G401 (cell line): ENCODE data around the gene PTPRN2. TPM values are rescaled to one million over a fixed set of nuclear protein-coding genes. Genes with fewer than 3 reads are reported as not detected.
"Not testable (repeated sequence)": the region's sequence is repeated elsewhere in the genome, so short reads cannot be mapped to it uniquely, and the experiment has no call there.

ENCODE experiments used
- DNase-seq: peaks from one replicate; pipeline ENCODE4 v3.0.0-alpha.2; 2015; ENCODE audit warnings: low spot score
- in situ Hi-C: cut with HindIII; loops from 2 replicates; pipeline ENCODE4 v1.10.0; 2016; ENCODE audit warnings: low sequenced_read_pairs, mixed read lengths
- total RNA-seq: library from RNA; depleted of rRNA; stranded (reverse); fragments of >200 nt; shearing (Covaris generic); gene quantifications from 2 replicates; pipeline ENCODE4 v1.2.3, GENCODE V29; 2014

PTPRN2 gene
- total RNA-seq, 1 experiment from 2014 or later, result not detected

DNA sequence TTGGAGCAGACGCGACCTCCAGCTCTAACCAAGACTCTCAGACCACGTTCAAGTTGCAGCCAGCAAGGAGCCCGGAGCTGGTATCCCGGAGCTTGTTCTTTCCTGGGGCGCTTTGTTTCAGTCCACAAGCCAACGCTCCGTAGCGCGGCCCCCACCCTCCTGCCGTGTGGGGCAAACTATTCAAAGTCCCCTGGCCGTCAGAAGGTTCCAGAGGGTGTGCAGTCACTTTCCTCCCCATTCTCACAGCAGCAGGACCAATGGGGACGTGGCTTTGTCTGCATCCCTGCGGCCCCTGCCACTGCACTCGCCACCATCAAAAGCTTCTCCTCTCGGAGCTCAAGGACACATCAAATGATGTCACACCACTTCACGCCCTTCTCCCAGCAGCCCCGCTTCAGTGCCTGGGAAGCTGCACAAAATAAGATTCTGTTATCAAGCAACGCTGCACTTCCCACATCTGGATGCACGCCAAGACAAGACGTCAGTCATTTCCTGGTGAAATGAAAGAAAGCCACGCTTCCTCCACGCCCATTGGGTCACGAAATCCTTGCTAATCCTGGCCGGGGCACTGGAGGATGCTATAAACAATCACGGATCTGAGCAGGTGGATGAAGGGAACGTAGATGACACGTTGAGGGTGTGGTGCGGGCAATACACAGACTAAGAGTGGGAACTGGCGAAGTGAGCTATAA lies 348.2 kb downstream of the PTPRN2 start:
- in situ Hi-C loops, result no loop called here
- peak; percentile 31 for DNase-seq

DNA sequence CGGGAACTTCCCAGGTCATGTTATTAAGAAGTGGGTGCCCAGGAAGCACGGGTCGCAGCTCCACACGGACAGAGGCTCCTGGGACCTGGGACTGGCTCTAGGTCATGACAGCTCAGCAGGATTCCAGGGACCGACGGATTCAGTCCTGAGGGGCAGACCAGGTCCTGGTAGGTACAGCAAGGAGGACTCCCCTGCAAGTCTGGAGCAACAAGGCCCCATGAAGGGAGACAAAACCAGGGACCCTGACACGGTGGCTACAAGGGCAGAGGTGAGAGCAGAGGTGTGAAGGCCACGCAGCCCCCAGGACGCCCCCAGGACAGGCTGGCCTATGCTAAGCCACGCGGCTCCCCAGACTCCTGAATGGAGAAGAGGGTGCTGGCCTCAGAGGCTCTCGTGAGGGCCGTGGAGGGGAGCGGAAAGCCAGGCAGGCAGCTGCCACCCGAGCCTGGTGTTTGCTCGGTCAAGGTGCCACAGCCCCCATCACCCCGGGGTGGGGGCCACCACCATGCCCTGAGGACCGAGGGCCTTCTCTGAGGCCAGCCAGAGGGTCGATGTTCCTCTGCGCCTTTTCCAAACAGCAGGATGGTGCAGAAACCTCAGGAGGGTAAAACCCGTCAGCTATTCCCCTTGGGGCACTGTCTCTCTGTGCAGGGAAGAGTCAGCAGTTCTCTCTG lies 348.9 kb downstream of the PTPRN2 start:
- DNase-seq, result no peak
- in situ Hi-C loops, result no loop called here

DNA sequence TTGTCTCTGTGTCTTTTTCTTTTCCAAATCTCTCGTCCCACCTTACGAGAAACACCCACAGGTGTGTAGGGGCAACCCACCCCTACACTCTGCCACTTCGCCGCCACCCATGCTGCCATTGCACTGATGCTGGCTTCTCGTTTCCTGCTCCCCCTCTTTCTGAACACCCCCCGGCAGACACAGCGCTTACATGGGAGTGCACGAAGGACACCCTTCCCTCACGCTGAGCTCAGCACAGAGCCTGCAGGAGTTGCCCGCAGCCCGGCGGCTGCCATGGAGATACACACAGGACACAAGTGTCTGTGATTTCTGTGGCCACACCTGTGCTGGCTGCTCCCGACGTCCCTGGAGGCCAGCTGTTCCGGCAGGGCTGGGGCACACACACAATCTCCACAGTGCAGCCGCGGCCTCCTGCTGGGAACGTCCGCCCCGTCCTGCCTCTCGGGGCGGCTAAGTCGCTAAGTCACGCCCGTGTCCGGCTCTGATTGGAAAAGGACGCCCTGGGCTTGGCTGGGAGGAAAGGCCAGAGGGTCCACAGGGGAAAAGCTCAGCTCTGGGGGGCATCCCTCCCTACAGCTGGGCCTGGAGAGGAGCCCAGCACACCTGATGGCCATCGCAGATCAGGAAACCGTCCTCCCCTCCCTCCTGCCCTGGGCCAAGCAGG lies 349.8 kb downstream of the PTPRN2 start:
- in situ Hi-C loops, result no loop called here
- DNase-seq, result no peak

DNA sequence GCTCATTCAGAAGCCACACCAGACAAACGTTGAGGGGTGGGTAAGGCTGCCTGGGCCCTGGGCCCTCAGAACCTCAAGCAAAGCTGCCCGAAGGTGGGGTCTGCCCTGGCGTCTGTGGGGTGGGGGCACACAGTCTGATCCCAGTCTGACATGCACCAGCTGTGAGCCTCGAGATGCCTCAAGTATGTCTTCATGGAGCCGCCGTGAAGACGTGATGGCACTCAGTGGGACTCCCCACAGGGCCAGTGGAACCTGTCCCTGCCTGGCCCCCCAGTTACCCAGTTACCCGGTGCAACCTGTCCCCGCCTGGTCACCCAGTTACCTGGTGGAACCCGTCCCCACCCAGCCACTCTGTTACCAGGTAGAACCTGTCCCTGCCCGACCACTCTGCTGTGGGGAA lies 351.2 kb downstream of the PTPRN2 start:
- no peak for DNase-seq
- in situ Hi-C loops, result no loop called here

DNA sequence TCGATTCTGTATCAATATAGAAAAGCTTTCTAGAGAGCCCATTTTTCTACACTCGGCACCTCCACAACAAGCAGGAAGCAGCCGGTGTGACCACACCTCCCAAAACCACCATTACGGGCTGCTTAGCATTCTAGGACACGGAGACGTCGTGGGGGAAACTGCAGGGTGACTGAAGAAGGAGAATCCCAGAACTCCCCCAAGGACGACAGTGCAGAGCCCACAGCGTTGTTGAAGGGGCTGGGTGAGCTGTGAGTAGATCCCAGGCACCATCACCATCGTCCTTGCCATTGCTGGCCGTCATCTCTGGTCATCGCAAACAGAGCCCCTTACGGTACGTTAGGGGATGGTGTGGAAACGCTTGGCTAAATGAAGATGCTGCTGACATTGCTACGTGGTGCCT lies 351.8 kb downstream of the PTPRN2 start:
- DNase-seq, result no peak
- in situ Hi-C loops, result no loop called here

DNA sequence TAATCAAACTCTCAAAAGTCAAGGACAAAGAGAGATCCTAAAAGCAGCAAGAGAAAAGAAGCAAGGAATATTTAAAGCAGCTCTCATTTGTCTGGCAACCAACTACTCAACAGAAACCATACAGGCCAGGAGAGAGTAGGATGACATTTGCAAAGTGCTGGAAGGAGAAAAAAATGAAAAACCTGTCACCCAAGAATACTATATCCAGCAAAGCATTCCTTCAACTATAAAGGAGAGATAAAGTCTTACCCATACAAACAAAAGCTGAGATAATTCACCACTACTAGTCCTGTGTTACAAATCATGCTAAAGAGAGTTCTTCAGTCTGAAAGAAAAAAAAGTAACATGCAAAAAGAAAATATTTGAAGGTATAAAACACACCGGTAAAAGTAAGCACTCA lies 357.7 kb downstream of the PTPRN2 start:
- in situ Hi-C loops, result no loop called here
- DNase-seq, result no peak

DNA sequence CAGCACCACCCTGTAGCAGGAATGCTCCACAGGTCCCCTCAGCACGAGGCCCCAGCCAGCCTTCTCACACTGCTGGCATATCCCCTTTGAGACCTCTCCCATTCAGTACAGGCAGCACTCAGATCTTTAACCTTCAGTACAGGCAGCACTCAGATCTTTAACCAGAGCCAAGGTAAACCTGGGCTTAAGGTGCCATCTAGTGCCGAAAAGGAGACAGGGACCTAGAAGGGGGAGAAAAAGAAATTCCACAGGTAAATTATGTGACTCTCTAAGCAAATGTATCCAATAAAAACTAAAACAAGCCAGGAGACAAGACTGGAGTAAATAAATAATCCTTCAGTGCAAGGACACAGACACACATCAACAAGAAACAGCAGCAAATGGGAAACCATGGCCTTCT lies 358.6 kb downstream of the PTPRN2 start:
- no peak for DNase-seq
- in situ Hi-C loops, result no loop called here

DNA sequence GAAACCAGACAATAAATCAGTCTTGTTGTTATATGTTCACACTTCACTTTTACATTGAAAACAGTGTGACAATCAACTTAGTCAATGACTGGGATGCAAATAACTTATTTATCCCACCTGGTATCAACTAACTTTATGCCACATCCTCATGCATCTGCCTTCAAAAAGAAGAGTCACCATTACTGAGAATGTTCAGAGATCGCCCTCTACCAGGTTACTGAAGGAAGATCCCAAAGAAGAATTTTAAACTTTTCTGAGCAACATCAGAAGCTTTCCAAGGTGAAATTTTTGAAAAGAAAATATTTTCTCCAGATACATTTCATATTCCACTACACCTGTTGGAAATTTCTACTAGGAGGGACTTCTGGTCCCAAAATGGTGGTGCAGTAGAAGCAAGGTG lies 359.5 kb downstream of the PTPRN2 start:
- DNase-seq, result no peak
- in situ Hi-C loops, result no loop called here

DNA sequence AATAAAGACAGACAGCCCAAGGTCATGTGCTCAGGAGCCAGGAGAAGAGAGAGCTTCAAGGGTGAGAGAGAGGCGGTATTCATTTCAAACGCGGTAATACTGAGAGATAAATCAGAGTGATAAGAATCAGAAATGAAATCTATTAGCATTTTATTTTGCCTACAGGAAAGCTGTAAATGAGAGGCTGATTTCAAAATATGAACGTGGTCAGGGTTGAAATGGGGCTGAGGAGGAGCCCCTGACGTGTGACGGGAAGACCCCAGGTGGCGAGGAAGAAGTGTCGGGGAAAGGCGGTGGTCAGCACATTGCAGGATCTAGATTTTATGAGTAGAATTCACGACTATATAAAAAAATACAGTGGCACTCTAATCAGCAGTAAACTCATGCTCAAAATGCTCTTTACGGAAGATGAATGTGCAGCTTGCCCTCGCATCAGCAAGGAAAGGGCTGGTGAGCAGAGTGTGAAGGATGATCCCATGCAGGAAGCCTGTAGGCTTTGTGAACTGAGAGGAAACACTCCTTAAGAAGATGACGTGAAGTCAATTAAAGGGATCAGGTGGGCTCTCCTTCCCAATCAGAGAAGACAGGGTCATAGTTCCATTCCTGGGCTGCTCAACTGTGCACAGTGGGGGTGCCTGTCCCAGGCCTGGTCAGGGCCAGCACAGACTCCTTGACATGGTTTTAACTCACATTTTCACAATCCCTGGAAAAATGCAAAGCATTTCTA lies 360.2 kb downstream of the PTPRN2 start:
- no peak for DNase-seq
- in situ Hi-C loops, result no loop called here

DNA sequence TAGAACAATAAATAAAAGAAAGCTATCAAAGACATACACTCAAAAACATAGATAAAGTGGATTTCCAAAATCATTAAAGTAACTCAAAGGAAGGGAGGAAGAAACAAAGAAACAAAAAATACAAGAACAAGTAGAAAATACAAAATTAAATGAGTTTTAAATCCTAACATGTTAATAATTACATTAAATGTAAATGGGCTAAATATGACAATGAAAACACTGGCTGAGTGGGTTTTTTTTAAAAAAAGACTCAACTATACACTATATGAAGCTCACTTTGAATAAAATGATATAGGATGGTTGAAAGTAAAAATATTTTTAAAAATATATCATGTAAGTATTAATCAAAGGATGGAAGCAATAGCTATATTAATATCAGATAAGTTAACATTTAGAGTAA lies 371.4 kb downstream of the PTPRN2 start:
- DNase-seq, result no peak
- in situ Hi-C loops, result no loop called here

DNA sequence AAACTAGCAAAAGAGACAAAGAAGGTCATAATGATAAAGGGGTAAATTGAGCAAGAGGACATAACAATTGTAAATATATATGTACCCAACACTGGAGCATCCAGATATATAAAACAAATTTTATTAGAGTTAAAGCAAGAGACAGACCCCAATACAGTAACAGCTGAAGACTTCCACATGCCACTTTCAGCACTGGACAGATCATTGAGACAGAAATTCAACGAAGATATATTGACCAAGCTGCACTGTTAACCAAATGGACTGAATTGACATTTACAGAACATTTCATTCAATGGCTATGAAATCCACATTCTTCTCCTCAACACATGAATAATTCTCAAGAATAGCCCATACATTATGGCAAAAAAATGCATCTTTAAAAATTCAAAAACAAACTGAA lies 378.2 kb downstream of the PTPRN2 start:
- no peak for DNase-seq
- in situ Hi-C loops, result no loop called here

DNA sequence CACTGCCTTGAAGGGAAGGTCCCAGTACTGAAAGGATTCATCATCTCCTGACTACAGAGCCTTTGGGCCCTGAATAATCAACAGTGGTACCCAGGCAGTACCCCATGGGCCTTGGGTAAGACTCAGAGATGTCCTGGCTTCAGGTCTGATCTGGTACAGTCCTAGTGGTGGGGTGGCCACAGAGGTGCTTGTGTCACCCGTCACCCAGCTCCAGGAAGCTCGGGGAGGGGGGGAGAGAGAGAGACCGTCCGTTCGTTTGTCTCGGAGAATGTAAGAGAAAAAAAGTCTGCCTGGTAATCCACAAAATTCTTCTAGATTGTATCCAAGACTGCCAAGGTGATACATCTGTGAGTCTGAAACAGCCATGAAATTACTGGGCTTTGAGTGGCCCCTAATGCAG lies 381.3 kb downstream of the PTPRN2 start:
- DNase-seq, result no peak
- in situ Hi-C loops, result no loop called here

DNA sequence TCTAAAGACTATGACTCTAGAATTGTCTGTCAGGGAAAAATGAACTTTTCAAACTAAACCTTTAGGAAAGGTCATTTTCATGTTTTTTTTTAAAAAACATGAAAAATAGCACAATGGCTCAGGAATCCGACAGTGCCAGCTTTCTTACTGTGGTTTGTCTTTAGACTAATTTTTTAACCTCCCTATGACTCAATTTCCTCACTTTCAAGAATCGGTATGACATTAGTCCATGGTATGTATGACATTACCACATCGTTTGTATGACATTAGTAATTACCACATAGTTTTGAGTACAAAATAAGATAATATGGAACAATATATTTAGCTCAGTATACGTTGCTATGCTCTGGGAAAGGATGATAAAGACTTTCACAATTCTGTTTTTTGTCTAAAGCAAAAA lies 383.2 kb downstream of the PTPRN2 start:
- no peak for DNase-seq
- in situ Hi-C loops, result no loop called here

DNA sequence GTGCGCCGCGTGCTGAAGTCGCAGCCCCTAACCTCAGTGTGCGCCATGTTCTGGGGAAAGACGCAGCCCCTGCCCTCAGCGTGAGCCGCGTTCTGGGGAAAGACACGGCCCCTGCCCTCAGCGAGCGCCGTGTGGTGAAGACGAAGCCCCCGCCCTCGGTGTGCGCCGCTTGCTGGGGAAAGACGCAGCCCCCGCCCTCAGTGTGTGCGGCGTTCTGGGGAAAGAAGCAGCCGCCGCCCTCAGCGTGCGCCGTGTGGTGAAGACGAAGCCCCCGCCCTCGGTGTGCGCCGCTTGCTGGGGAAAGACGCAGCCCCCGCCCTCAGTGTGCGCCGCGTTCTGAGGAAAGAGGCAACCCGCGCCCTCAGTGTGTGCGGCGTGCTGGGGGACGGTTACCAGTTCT lies 383.7 kb downstream of the PTPRN2 start:
- DNase-seq, in situ Hi-C loops: not testable (repeated sequence)

DNA sequence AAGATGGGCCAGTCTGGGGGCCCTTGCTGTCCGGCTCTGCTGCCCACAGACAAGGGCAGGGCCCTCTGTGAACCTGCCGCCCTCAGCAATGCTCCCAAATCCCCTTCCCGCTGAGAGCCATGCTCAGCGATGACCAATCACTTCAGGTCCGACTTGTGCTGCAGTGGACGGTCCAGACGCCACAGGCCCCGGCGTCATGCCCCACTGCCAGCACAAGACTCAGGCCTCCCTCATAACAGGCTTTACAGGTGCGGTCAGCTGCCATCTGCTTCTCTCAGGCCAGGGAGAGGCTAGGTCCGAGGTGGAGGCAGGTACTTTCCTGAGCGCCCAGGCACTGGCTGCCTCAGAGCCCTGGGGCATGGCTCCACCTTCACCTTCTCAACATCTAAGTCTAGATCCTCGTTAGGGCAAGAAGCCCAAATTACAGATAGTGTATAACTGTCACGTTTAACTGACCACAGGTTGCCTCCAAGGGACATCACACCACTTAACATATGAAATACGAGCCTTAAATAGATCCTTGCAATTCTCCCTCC lies 393.2 kb downstream of the PTPRN2 start:
- in situ Hi-C loops, result no loop called here
- DNase-seq, result no peak

DNA sequence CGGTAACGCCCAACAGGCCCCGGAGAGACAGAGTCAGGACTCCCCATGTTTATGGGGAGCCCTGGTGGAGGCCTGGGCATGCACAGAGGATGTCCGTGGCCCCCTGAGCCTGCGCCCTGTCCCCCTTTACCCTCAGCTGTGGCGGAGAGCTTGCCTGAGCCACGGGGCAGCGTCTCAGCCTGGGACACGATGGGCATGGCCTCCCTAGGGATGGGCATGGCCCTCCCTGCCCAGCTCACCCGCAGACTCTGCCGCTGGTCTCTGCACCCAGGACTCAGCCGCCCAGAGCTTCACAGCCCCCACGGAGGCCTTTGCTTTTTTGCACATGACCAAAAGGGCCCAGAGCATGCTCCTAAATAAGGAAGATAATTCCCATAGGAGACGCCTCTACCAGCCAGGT lies 394.2 kb downstream of the PTPRN2 start:
- in situ Hi-C loops, result no loop called here
- no peak for DNase-seq

DNA sequence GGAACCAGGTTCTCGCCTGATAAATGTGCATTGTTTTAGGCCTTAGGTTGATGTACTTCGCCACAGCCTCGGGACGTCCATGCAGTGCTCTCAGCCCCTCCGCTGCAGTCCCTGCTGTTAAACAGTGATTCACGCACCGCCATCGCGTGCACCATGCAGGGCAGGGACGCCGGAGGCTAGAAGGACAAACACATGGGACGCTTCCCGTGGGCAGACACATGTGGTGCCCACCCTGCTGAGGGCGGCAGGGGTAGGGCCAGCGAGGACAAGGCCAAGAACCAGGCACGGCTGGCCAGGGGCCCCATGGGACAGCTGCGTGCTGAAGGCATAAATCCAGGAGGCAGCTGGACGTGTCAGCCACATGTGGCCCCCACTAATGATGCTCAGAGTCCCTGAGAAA lies 394.7 kb downstream of the PTPRN2 start:
- in situ Hi-C loops, result no loop called here

DNA sequence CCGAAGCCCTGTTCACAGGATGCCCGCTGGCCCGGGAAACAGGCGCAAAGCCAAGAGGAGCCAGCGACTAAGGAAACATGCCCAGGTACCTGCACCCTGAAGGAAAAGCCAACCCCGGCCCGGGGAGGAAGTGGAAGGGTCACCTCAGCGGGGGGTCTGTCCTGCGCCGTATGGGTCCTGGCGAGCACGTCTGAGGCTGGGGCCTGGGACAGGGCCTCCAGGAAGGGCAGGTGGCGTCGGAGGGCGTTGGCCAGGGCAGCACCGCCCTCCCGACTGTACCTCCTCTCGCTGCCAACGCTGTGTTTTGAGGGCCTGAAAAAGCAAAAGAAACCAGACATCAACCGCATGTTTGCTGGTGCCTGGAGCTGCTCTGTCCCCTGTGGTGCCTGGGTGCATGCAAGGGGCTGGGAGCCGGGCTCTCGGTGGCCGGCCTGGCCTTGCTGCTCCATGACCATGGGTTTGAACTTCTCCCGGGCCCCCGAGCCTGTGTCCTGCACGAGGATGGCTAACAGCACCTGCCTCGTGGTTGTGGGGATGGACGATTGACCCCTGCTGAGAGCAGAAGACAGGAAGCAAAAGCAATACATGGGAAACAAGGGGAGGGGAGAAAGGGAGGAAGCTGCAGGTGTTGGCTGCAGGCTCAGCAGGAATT lies 395.3 kb downstream of the PTPRN2 start:
- in situ Hi-C loops, result no loop called here
- no peak for DNase-seq

More for the DNA sequence above, 394.7 kb downstream of the PTPRN2 start:
- no peak for DNase-seq

DNA sequence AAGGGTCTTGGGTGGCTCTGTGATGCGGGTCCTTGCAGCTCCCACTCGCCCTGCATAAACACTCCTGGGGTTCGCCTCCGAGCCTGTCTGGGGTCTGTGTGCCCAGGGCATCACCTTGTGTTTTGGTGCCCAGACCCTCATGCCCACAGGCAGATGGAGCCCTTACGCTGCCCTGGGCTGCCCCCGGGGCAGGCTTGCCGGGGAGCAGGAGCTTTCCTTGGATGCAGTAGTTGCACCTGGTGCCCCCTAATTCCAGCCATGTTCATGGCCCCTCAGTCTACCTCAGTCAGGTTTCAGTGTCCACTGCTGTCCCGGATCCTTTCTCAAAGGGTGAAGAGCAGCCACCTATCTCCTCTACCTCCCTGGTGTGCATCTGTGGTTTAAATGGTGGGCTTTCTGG lies 396.0 kb downstream of the PTPRN2 start:
- no peak for DNase-seq
- in situ Hi-C loops, result no loop called here
